GM10266 (cell line): ENCODE data around the gene GAL.

Source experiments
- DNase-seq: peaks from one replicate; pipeline ENCODE4 v3.0.0; 2012; ENCODE audit errors: extremely low spot score
- TF ChIP-seq, protein P1 (sequence below): IDR thresholded peaks from 2 replicates; pipeline ENCODE4 v1.5.1; 2012; ENCODE audit warnings: mild to moderate bottlenecking, low read depth; ENCODE audit not compliant: control insufficient read depth, insufficient read depth; ENCODE audit errors: missing control alignments

The GAL gene

GRCh38 chr11:68685656-68686380 is 1.5 kb downstream of the GAL start:
- TF ChIP-seq, protein P1, sequence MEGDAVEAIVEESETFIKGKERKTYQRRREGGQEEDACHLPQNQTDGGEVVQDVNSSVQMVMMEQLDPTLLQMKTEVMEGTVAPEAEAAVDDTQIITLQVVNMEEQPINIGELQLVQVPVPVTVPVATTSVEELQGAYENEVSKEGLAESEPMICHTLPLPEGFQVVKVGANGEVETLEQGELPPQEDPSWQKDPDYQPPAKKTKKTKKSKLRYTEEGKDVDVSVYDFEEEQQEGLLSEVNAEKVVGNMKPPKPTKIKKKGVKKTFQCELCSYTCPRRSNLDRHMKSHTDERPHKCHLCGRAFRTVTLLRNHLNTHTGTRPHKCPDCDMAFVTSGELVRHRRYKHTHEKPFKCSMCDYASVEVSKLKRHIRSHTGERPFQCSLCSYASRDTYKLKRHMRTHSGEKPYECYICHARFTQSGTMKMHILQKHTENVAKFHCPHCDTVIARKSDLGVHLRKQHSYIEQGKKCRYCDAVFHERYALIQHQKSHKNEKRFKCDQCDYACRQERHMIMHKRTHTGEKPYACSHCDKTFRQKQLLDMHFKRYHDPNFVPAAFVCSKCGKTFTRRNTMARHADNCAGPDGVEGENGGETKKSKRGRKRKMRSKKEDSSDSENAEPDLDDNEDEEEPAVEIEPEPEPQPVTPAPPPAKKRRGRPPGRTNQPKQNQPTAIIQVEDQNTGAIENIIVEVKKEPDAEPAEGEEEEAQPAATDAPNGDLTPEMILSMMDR = no peak
- DNase-seq = no peak

DNA sequence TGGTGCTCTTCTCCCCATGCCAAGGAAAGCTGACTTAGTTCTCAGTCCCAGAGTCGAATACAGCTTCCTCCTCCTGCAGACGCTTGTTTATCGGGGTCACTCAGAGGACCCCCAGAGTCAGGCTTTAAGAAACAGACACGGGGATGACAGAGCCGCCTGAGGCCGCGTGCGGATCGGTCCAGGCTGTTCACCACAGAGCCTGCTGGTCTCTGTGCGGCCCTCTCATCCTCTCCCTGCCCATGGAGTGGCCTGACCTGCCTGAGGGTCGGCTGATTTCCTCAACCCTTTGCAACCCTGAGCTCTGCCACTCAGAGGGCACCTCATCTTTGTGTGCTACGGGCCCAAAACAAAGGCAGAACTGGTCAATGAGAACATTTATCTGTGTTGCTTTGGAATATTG is 2.1 kb downstream of the GAL start:
- DNase-seq = no peak
- TF ChIP-seq, protein P1 = no peak

DNA sequence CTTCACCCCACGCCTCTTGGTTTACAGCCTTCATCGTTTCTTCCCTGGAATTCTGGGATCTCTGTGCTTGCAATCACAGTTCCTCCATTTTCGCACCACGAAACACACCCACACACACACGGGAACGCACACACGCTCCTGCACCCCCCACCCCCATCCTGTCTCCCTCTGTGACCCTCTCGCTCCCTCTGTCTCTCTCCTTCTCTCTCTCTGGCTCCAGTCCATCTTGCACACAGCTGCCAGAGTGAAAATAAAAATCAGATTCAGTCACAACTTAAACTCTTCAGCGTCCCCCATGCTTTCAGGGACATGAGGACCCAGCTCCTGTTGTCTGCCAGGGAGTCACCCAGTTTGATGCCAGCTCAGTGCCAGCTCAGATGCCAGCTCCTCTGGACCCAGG is 3.0 kb downstream of the GAL start:
- TF ChIP-seq, protein P1 = no peak
- DNase-seq = no peak

- TF ChIP-seq, protein P1 = no peak
- no peak for DNase-seq
Observed at GRCh38 chr11:68687986-68688385, 3.6 kb downstream of the GAL start.

- DNase-seq = no peak
- TF ChIP-seq, protein P1 = no peak
Observed at GRCh38 chr11:68688881-68689280, 4.5 kb downstream of the GAL start.

DNA sequence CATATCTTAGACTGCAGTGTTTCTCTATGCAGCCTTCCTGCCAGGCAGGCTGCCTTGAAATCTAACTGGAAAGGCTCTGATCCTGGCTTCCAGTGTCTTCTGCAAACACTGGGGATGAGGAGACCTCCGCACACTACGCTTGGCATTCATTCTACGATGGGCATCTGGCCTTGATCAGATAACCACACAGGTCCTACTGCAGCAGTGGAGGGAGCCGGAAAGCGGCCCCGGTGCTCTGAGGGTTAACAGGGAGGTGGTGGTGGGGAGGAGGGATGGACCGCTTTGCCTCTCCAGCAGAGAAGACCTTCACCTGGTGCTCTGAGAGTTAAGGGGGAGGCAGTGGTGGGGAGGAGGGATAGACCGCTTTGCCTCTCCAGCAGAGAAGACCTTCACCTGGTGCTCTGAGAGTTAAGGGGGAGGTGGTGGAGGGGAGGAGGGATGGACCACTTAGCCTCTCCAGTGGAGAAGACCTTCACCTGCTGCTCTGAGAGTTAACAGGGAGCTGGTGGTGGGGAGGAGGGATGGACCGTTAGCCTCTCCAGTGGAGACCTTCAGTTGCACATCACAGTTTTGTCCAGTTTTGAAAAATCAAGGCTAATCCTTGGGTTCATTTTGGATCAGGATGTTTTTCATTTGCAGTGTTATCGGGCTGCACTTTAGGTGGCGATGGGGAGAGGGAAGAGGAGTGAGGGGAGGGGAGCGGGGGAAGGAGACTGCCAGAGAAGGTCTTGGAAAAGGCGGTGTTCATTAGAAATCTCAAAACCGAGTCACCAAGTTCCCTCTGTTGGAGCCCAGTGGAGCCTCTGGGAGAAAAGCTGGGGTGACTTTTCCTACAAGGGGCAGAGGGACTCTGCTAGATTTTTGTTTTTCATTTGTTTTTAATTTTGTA is 5.6 kb downstream of the GAL start:
- DNase-seq = no peak
- TF ChIP-seq, protein P1 = no peak
